Activated CD8-positive, alpha-beta memory T cell treated with anti-CD3 and anti-CD28 coated beads, Interleukin-2, amount 50 U/mL, for 24 hours (primary cell): ENCODE data around the gene ROGDI.

Experiments used
- DNase-seq: peaks from one replicate; pipeline ENCODE4 v3.0.0-alpha.2; 2020; ENCODE audit errors: extremely low read depth

Gene ROGDI

DNA sequence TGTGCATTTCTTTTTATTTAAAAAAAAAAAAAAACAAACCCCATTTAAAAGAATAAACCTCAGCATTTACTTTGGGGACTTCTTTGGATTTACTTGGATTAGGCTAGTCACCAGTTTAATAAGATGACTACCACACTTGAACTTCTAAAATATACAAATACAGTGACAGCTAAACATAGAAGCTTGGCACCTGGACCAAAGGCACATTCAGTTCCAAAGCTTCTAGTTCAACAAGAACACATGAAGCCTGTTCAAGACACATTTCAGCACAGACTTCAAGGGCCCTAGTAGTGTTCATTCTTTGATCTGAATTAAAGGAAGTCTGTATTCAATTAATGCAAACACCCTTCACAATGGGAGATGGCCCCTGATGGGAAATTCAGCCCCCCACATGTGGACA, 11.6 kb upstream of the ROGDI start:
- DNase-seq, result no peak

DNA sequence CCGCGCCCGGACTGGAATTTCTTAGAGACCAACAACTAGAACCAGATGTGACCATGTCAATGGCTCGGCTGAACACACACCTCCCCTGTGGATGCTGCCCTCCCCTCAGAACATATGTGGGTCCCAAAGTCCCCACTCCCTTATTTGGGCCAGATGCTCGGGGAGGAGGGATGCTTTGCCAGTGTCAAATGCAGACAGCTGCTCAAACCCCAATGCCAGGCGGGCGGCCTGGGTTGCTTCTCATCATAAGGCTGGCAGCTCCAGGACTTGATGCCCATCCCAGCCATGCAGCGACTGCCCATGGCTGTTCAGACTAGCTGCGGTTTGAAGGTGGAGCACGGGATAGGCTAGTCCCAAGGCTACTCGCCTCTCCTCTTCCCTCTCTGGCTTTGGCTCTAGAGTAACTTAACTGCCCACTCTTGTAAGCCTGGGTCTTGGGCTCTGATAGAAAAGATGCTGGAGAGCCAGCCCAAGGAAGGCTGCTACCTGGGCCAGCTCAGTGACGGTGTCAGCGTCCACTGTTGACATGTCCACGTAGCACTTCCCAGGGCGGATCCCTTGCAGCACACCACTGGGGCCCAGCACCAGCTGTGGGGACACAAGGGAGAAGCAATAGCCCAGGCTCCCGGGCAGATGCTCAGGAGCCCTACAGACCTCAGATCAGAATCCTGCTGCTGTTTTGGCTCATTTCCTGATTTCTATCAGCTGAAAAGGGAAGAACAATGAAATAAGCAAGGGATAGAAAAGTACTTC, 11.0 kb upstream of the ROGDI start:
- DNase-seq, result no peak

- no peak for DNase-seq
Measured at GRCh38 chr16:4811773-4812172, 9.3 kb upstream of the ROGDI start.

DNA sequence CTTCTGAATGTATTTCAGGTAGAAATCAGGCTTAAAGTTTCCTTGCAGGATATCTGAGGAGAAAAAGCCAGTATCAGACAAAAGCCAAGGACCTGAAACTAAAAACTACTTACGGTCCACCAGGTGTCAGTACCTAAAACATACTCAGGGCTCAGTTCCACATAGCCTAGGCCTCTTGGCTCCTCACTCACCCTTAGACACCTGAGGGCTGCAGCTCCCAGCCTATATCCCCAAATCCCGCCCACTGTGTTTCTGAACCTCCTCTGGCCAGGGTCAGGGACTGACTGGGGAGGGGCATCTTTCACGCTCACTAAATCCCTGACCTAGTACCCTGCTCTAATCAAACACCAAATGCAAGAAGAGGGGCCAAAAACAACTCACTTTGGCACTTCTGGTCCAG, 8.8 kb upstream of the ROGDI start:
- no peak for DNase-seq

GRCh38 chr16:4806280-4806679, 3.8 kb upstream of the ROGDI start:
- no peak for DNase-seq

- no peak for DNase-seq
Measured at GRCh38 chr16:4805231-4805630, 2.8 kb upstream of the ROGDI start.

GRCh38 chr16:4803898-4804762, 1.7 kb upstream of the ROGDI start:
- no peak for DNase-seq

DNA sequence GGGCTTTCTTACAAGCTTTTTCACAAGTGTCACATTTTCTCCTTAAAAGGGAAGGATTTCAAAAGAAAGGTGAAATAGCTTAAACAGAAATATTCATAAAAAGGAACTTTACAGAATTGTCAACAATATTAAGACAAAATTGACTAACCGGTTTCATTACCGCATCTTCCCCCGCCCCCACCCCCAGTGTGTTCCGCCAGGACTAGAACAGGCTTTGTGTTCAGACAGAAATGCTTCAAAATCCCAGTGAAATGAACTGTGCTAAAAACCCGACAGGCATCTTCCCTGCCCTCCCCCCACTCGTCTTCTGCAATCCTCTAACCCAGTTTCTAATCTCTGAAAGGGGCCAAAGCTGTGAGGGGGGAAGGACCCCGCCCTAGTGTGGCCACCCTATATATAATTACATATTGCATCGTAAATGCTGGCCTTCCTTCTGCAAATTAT, 990 bp upstream of the ROGDI start:
- DNase-seq, result no peak

- DNase-seq, result peak; percentile 63
Measured at GRCh38 chr16:4802659-4803287, 340 bp upstream of the ROGDI start.

GRCh38 chr16:4801051-4801961, 1.1 kb downstream of the ROGDI start:
- no peak for DNase-seq

DNA sequence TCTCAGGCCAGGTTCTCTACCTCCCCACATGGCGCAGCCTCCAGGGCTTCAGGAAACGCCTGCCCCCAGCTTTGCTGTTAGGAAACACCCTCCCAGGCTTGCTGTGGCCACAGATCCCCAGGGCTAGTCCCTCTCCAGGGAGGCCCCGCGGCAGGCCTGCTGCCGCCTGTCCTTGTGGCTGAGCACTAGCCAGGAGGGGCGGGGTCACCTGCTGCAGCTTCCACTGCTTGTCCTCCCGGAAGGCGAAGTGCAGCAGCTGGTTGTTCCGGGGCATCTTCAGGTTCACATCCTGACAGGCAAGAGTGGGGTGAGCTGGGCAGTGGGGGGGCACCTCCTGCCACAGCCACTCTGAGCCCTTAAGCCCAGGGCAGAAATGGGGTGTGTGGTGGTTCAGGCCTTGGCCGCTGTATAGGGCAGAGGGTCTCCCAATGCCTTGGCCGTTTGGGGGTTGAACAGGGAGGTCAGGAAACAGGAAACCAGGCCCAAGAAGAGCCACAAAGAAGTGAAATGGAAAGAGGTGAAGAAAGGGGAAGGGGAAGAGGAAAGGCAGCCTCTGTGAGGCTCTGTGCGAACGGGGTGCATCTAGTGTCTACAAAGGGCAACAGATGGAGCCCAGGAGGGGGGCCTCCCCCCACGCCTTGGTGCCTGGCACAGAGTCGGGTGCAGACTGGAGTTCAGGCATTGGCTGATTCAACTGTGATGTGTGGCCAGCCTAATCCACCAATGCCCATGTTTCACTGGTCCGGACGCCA, 2.0 kb downstream of the ROGDI start:
- no peak for DNase-seq

GRCh38 chr16:4799171-4799855, 3.1 kb downstream of the ROGDI start:
- DNase-seq, result no peak

GRCh38 chr16:4798456-4798855, 4.0 kb downstream of the ROGDI start:
- no peak for DNase-seq

DNA sequence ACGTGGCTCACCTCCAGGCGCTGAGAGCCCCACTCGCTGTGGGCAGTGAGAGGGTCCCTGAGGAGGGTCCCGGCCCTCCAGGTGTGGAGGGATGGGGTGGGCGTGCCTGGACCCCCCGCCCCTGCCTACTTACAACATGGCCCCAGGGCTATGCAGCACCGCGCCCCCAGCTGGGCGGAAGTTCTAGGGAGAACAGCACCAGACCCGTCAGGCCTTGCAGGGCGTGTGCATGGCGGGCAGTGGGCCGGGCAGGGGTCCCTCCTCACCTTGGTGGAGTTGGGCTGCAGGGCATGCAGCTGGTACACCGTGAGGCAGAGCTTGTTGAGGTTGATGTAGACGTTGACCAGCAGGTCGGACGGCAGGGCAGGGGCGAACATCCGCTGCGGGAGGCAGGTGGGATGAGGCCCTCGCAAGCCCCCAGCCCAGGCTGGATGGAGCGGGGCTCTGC, 4.6 kb downstream of the ROGDI start:
- no peak for DNase-seq

DNA sequence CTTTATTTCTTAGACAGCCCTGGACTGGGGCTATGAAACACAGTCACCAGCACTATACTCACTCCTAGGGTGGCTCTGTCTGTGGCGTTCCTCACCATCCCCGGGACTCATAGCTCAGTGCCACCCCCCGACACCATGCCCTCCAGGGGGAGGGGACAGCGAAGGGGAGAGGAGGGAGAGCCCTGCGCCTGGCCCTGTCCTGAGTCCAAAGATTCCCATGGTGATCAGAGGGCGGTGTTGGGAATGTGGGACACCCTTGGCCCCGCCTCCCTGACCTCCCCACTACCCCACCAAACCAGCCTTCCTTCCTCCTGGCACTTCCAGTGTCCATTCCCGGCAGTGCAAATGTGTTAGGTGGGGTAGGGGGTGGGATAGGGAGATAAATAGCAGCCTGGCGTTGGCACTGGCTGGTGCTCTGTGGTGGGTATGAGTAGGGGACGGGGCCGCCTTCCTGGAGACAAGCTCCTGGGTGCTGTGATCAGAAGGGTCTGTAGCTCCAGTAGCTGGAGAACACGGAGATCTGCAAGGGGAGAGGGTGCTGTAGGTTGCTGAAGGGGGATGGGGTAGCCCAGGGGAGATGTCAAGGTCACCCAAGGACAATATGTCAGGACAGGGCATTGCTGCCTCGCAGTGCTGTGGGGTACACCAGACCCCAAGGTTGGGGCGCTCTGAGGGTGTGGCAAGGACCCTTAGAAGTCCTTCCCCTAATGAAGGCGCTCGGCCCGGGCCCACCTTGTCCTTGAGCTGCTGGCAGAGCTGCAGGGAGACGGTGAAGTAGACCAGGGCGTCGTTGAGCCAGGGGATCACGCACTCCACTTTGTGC, 5.2 kb downstream of the ROGDI start:
- no peak for DNase-seq

GRCh38 chr16:4795828-4796572, 6.4 kb downstream of the ROGDI start:
- no peak for DNase-seq

DNA sequence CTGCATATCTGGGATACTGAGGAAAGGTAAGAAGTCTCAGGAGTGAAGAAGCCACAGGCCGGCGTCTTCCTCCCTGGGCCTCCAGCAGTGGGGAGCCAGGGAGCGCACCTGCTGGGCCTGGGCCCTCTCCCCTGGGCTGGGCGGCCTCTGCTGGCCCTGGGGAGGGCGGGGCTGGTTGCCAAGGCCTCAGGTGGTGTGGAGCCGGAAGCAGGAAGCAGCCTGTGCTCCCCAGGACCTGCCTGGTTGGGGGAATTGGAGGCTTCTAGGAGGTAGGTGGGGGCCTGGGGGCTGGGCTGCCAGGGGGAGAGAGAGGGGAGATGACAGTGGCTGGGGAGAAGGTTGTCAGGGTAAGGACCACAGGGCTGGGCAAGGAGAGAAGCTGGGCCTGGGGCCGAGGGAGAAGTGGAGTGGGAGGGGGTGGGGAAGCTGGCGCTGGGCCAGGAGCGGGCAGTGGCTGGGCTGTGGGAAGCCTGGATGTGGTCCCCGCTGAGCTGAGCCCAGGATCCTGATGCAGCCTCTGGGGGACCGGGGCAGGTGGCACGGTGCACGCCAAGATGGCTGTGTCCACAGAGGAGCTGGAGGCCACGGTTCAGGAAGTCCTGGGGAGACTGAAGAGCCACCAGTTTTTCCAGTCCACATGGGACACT, 7.1 kb downstream of the ROGDI start, which contains the start of gene SMIM22:
TSS of gene SMIM22 (plus strand) at position 189 of the 647 bp plus-strand sequence. CDS start at position 555, 366 bp downstream.
- no peak for DNase-seq
